HepG2 (cell line): ENCODE measurements around the gene STEAP3. TPM values are rescaled to one million over a fixed set of nuclear protein-coding genes. Genes with fewer than 3 reads are reported as not detected.

Experiments
- REST ChIP-seq, 2 experiments: IDR thresholded peaks; 2 replicates each; pipeline ENCODE4 v1.6.1; 2011 to 2012; ENCODE audit warnings: low read length in 2 of 2, borderline replicate concordance in 1 of 2, low read depth in 1 of 2, mild to moderate bottlenecking in 1 of 2, moderate library complexity in 1 of 2
- SIX4 ChIP-seq: sonication (generic); formaldehyde crosslinking; IDR thresholded peaks from 2 replicates; pipeline ENCODE4 v1.4.0; 2020; ENCODE audit warnings: missing genetic modification reagents
- ZBTB40 ChIP-seq, 2 experiments: fragments of 450-650 bp in 1 of 2; sonication (generic) in 1 of 2; formaldehyde crosslinking in 1 of 2; IDR thresholded peaks; 2 replicates each; pipeline versions ENCODE4 v1.6.1 to v1.8.0; 2016 to 2022; ENCODE audit warnings: antibody characterized with exemption in 1 of 2, mild to moderate bottlenecking in 1 of 2, missing genetic modification reagents in 1 of 2
- ZNF687 ChIP-seq: sonication (generic); formaldehyde crosslinking; IDR thresholded peaks from 2 replicates; pipeline ENCODE4 v1.5.1; 2020; ENCODE audit warnings: mild to moderate bottlenecking, missing genetic modification reagents, moderate library complexity
- ZNF768 ChIP-seq: sonication (generic); formaldehyde crosslinking; IDR thresholded peaks from 2 replicates; pipeline ENCODE4 v1.4.0; 2020; ENCODE audit warnings: missing genetic modification reagents
- polyA plus RNA-seq, 8 experiments: library from polyadenylated mRNA; depleted of rRNA in 3 of 8; stranded (reverse) in 7 of 8; unstranded in 1 of 8; fragments of >200 nt; fragmentation: Illumina TruSeq in 4 of 8; extraction: Trizol in 4 of 8; gene quantifications; 2 replicates each; pipeline versions ENCODE4 v1.2.1 to v1.2.3, GENCODE V29; 2011 to 2016; ENCODE audit warnings: low read depth in 4 of 8, missing spikeins in 1 of 8, mixed read lengths in 1 of 8; ENCODE audit not compliant: insufficient read depth in 1 of 8
- total RNA-seq, 5 experiments: library from RNA; depleted of rRNA; stranded (reverse); fragments of >200 nt; fragmentation: Illumina TruSeq; extraction: Trizol; gene quantifications; 2 replicates each; pipeline ENCODE4 v1.2.3, GENCODE V29; 2016; ENCODE audit warnings: low read depth in 1 of 5

The STEAP3 gene
- total and polyA plus RNA-seq, 2 of the 13 experiments (the other 11 are each of a cell fraction or from before 2014, with no cell fraction given), result 7.3 to 21.1 TPM

- TF ChIP-seq REST (IDR thresholded peaks at IDR 0.05; ENCODE audit: borderline replicate concordance in 1 of 2, low read depth in 1 of 2, low read length in 2 of 2) (no peak), ZNF687 (CRISPR knock-in tag) (peak; percentile 60), ZBTB40 (IDR thresholded peaks at IDR 0.05) (no peak), ZBTB40 (CRISPR knock-in tag; IDR thresholded peaks at IDR 0.05) (0 out of 2 replicates have a peak, but pooled peaks have one; percentile 39), ZNF768 (CRISPR knock-in tag) (peak; percentile 24; the same call in 1 of the 2 replicates), SIX4 (CRISPR knock-in tag) (peak; percentile 48; the same call in 1 of the 2 replicates)
Measured at GRCh38 chr2:119240311-119241204, 16.9 kb downstream of the STEAP3 start (continued).
